HepG2 (cell line): ENCODE data around the gene CTSA. TPM values are rescaled to one million over a fixed set of nuclear protein-coding genes. Genes with fewer than 3 reads are reported as not detected.

Source experiments
- ATAC-seq: fragments of 200-7000 bp; cut with Tn5 transposase; 3 replicates; pipeline ENCODE4 v1.9.1; 2020; ENCODE audit warnings: mild to moderate bottlenecking, moderate library complexity
- BruUV-seq: library from RNA; stranded (reverse); fragments of 400-500 nt; replicated peaks from 2 replicates; lab custom pipeline; 2021; lab: Mats Ljungman, UMichigan
- CTCF ChIA-PET: fragments of 300-600 bp; formaldehyde crosslinking; extraction: SDS; loops from one replicate; lab custom pipeline; 2021; ENCODE audit warnings: low total read pairs, inconsistent platforms, low intra/inter-chr PET ratio; lab: Yijun Ruan, JAX
- POLR2A ChIA-PET: fragments of 350-600 bp; sonication (Branson Sonifier 250); formaldehyde crosslinking; loops from one replicate; lab custom pipeline; 2020; ENCODE audit warnings: antibody characterized with exemption, inconsistent platforms; lab: Yijun Ruan, JAX
- DNase-seq: peaks from one replicate; pipeline ENCODE4 v3.0.0-alpha.2; 2015; ENCODE audit warnings: low spot score
- FAIRE-seq: peaks from 3 replicates; lab custom pipeline; 2011; peaks lifted over from hg19 to GRCh38; lab: Jason Lieb, UNC
- H2AFZ ChIP-seq: one replicate; pipeline ENCODE4 v1.6.1; 2011; ENCODE audit warnings: low read length, inconsistent platforms
- H3K27ac ChIP-seq: fragments of 300-600 bp; 3 replicates; pipeline ENCODE4 v1.8.0; 2011; ENCODE audit warnings: mixed run types, mild to moderate bottlenecking, mixed read lengths, low read length, inconsistent platforms; ENCODE audit not compliant: insufficient read depth; ENCODE audit errors: extremely low read length
- H3K27me3 ChIP-seq, 2 experiments: fragments of 200-600 bp in 1 of 2; 2 replicates in 1 of 2; 3 replicates in 1 of 2; pipeline versions ENCODE4 v1.6.0 to v1.8.0; 2011; ENCODE audit warnings: low read length in 2 of 2, mild to moderate bottlenecking in 2 of 2, moderate library complexity in 2 of 2, inconsistent platforms in 1 of 2; ENCODE audit not compliant: insufficient read depth in 2 of 2, control insufficient read depth in 1 of 2
- H3K36me3 ChIP-seq, 2 experiments: fragments of 200-600 bp in 1 of 2; replicated peaks in 1 of 2; 2 replicates in 1 of 2; 3 replicates in 1 of 2; pipeline versions ENCODE4 v1.5.1 to v1.8.0; 2011; ENCODE audit warnings: low read length in 2 of 2, inconsistent platforms in 1 of 2; ENCODE audit not compliant: insufficient read depth in 2 of 2, control insufficient read depth in 1 of 2
- H3K4me1 ChIP-seq: 2 replicates; pipeline ENCODE4 v1.5.1; 2012; ENCODE audit warnings: low read length, inconsistent platforms; ENCODE audit not compliant: insufficient read depth
- H3K4me2 ChIP-seq: 2 replicates; pipeline ENCODE4 v1.6.0; 2011; ENCODE audit warnings: low read depth, low read length, inconsistent platforms
- H3K4me3 ChIP-seq, 3 experiments: fragments of 200-600 bp in 1 of 3; sonication (generic), shearing (Covaris generic) in 1 of 3; replicated peaks in 1 of 3; 2 replicates each; pipeline ENCODE4 v1.5.1; 2011 to 2016; ENCODE audit warnings: low read length in 3 of 3, inconsistent platforms in 2 of 3, low read depth in 2 of 3, mild to moderate bottlenecking in 2 of 3, control low read depth in 1 of 3, mixed read lengths in 1 of 3; ENCODE audit not compliant: insufficient read depth in 1 of 3
- H3K79me2 ChIP-seq: one replicate; pipeline ENCODE4 v1.6.1; 2011; ENCODE audit warnings: low read length, inconsistent platforms; ENCODE audit not compliant: insufficient read depth
- H3K9ac ChIP-seq: 2 replicates; pipeline ENCODE4 v1.6.0; 2011; ENCODE audit warnings: mild to moderate bottlenecking, low read depth, low read length, inconsistent platforms; ENCODE audit not compliant: insufficient read depth
- H3K9me3 ChIP-seq: 2 replicates; pipeline ENCODE4 v1.5.1; 2012; ENCODE audit warnings: mild to moderate bottlenecking, low read length
- H4K20me1 ChIP-seq: 2 replicates; pipeline ENCODE4 v1.6.0; 2011; ENCODE audit warnings: inconsistent platforms, mild to moderate bottlenecking, low read length, moderate library complexity; ENCODE audit not compliant: insufficient read depth
- ARID2 ChIP-seq: sonication (generic); formaldehyde crosslinking; IDR thresholded peaks from 2 replicates; pipeline ENCODE4 v1.8.1; 2022; ENCODE audit warnings: mild to moderate bottlenecking, missing genetic modification reagents, borderline replicate concordance
- DPF2 ChIP-seq: sonication (generic); formaldehyde crosslinking; IDR thresholded peaks from 2 replicates; pipeline ENCODE4 v1.4.0; 2020; ENCODE audit warnings: mild to moderate bottlenecking, low read depth, missing genetic modification reagents, borderline replicate concordance
- POLR2A ChIP-seq, 2 experiments: IDR thresholded peaks; 2 replicates each; pipeline ENCODE4 v1.6.1; 2011; ENCODE audit warnings: low read depth in 2 of 2, low read length in 2 of 2, mild to moderate bottlenecking in 1 of 2, moderate library complexity in 1 of 2; ENCODE audit not compliant: insufficient read depth in 1 of 2
- POLR2AphosphoS5 ChIP-seq: IDR thresholded peaks from 2 replicates; pipeline ENCODE4 v1.6.1; 2012; ENCODE audit warnings: low read depth, low read length
- RAD21 ChIP-seq: fragments of 450-650 bp; formaldehyde crosslinking; IDR thresholded peaks from 2 replicates; pipeline ENCODE4 v1.5.0; 2020; ENCODE audit warnings: mild to moderate bottlenecking
- RBM22 ChIP-seq: fragments of 200-400 bp; formaldehyde crosslinking; optimal IDR thresholded peaks from 2 replicates; pipeline ENCODE3; 2017; ENCODE audit warnings: mild to moderate bottlenecking, low read length, moderate library complexity
- REPIN1 ChIP-seq: sonication (generic); formaldehyde crosslinking; IDR thresholded peaks from 2 replicates; pipeline ENCODE4 v1.8.0; 2022; ENCODE audit warnings: missing genetic modification reagents, low read depth, mild to moderate bottlenecking, borderline replicate concordance
- SMC3 ChIP-seq: IDR thresholded peaks from 2 replicates; pipeline ENCODE4 v1.6.1; 2011; ENCODE audit warnings: low read length, improper control_type of control experiment
- SMYD3 ChIP-seq: sonication (generic); formaldehyde crosslinking; IDR thresholded peaks from 2 replicates; pipeline ENCODE4 v1.8.1; 2023; ENCODE audit warnings: mild to moderate bottlenecking, missing genetic modification reagents
- ZNF737 ChIP-seq: sonication (generic); formaldehyde crosslinking; IDR thresholded peaks from 2 replicates; pipeline ENCODE4 v1.5.0; 2020; ENCODE audit warnings: missing genetic modification reagents, mild to moderate bottlenecking, borderline replicate concordance
- ZNF83 ChIP-seq: sonication (generic); formaldehyde crosslinking; IDR thresholded peaks from 2 replicates; pipeline ENCODE4 v1.4.0; 2020; ENCODE audit warnings: missing genetic modification reagents, mild to moderate bottlenecking, borderline replicate concordance
- WGBS: methylation state at CpG from one replicate; pipeline ENCODE4 v1.1.6; 2017; ENCODE audit warnings: low lambda C conversion rate; 5-methylcytosine and 5-hydroxymethylcytosine counted together
- in situ Hi-C: cut with HindIII; loops from 2 replicates; pipeline ENCODE4 v1.10.0; 2017; ENCODE audit warnings: low pct_unique_long_range_greater_than_20kb; ENCODE audit not compliant: extremely low pct_ligation_motif_present
- intact Hi-C: fragments of 100-400 bp; cut with micrococcal nuclease; formaldehyde crosslinking; loops from one replicate; pipeline ENCODE4 v1.10.0; 2022; ENCODE audit not compliant: unreplicated experiment
- polyA plus RNA-seq, 8 experiments: library from polyadenylated mRNA; depleted of rRNA in 3 of 8; stranded (reverse) in 7 of 8; unstranded in 1 of 8; fragments of >200 nt; fragmentation: Illumina TruSeq in 4 of 8; extraction: Trizol in 4 of 8; gene quantifications; 2 replicates each; pipeline versions ENCODE4 v1.2.1 to v1.2.3, GENCODE V29; 2011 to 2016; ENCODE audit warnings: low read depth in 4 of 8, missing spikeins in 1 of 8, mixed read lengths in 1 of 8; ENCODE audit not compliant: insufficient read depth in 1 of 8
- total RNA-seq, 5 experiments: library from RNA; depleted of rRNA; stranded (reverse); fragments of >200 nt; fragmentation: Illumina TruSeq; extraction: Trizol; gene quantifications; 2 replicates each; pipeline ENCODE4 v1.2.3, GENCODE V29; 2016; ENCODE audit warnings: low read depth in 1 of 5

Gene CTSA
- total and polyA plus RNA-seq, 2 of the 13 experiments (the other 11 are each of a cell fraction or from before 2014, with no cell fraction given) = 202 to 231 TPM

DNA sequence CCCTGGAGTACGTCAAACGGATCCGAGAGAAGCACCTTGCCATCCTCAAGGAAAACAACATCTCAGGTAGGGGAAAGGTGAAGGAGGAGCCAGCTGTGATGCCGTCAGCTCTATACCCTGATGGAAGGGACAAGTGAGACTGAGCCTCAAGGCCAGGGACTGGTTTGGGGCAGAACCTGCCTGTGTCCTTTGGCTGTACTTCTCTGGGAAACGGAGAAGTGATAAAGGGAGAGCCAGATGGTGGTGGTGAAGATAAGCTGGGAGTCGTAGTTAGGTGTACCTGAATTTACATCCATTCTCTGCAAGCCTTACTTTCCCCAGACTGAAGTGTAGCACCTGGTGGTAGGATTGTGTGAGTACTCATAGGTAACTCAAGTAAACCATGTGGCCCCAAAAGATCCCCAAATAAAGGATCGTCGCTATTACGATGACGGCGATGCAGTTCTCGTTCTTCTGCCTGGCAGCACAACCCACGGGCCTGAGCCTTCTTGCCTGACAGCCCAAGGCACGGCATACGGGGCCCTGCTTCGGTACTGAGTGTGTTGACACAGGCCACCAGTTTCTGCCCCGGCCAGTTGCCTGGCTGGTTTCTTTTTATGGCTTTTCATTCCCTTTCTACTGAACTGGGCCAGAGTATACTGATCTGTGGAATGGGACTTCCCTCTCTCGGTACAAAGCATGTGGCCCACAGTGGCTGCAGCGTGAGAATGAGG, 54.0 kb downstream of the CTSA start:
- no peak overlapping the region for H3K4me3 ChIP-seq
- no peaks in the 10 kb centered on the region for H4K20me1 ChIP-seq
- H3K4me2 ChIP-seq = no peak overlapping the region
- ChIA-PET POLR2A (interaction anchor here (0.6 to 7.7 kb wide), 9 partner anchors 10 to 63 kb away, joined by 3 to 201 read pairs (median 12); partner anchors contain the start of genes CTSA, NEURL2, PCIF1 and SPATA25), CTCF (no interaction called here)
- TF ChIP-seq DPF2 (CRISPR knock-in tag) (0 out of 2 replicates have a peak, but pooled peaks have one; percentile 5), ARID2 (CRISPR knock-in tag) (no peak), ZNF83 (no peak), REPIN1 (CRISPR knock-in tag) (no peak), RBM22 (peak; percentile 71), SMYD3 (CRISPR knock-in tag) (no peak), ZNF737 (CRISPR knock-in tag) (0 out of 2 replicates have a peak, but pooled peaks have one; percentile 42), SMC3 (peak; percentile 12; the same call in 1 of the 2 replicates), RAD21 (CRISPR knock-in tag) (0 out of 2 replicates have a peak, but pooled peaks have one; percentile 5), POLR2A (IDR thresholded peaks at IDR 0.05; ENCODE audit: insufficient read depth in 1 of 2, low read depth in 2 of 2, low read length in 2 of 2) (0 out of 4 replicates have a peak, but pooled peaks of 1 of the 2 experiments have one; percentile 10), POLR2AphosphoS5 (0 out of 2 replicates have a peak, but pooled peaks have one; percentile 4)
- no peaks in the 10 kb centered on the region for H3K9me3 ChIP-seq
- in situ Hi-C loops (loop anchor here (5.0 kb wide), 1 partner anchor 118 kb away; the partner anchor contains the start of gene TNNC2), intact Hi-C loops (no loop called here)
- H3K36me3 ChIP-seq = peaks cover 56 to 81% of the 10 kb centered on the region in 2 experiments
- no peak for FAIRE-seq
- H3K27me3 ChIP-seq = no peaks in the 10 kb centered on the region
- H3K4me1 ChIP-seq = peaks cover 30% of the 10 kb centered on the region
- BruUV-seq = no TSS peak
- DNase-seq = no peak
- H3K9ac ChIP-seq = no peak overlapping the region
- WGBS = 97% methylated on average over 19 of the region's 19 CpGs
- no peak overlapping the region for H2AFZ ChIP-seq
- H3K79me2 ChIP-seq = no peaks in the 10 kb centered on the region
- no peak for ATAC-seq
- no peak overlapping the region for H3K27ac ChIP-seq
